HepG2 (cell line): ENCODE data around the gene CDCP2. TPM values are rescaled to one million over a fixed set of nuclear protein-coding genes. Genes with fewer than 3 reads are reported as not detected.

ENCODE experiments used
- ETV5 ChIP-seq: IDR thresholded peaks from 2 replicates; pipeline ENCODE4 v1.6.1; 2018; ENCODE audit warnings: missing biosample characterization, missing genetic modification reagents, inconsistent platforms, borderline replicate concordance
- GABPB1 ChIP-seq: IDR thresholded peaks from 2 replicates; pipeline ENCODE4 v1.6.1; 2016; ENCODE audit warnings: mild to moderate bottlenecking, missing genetic modification reagents, moderate library complexity, missing compliant biosample characterization
- IRF2 ChIP-seq: IDR thresholded peaks from 2 replicates; pipeline ENCODE4 v1.6.1; 2018; ENCODE audit warnings: missing genetic modification reagents, missing compliant biosample characterization
- MAFF ChIP-seq: IDR thresholded peaks from 2 replicates; pipeline ENCODE4 v1.6.1; 2011; ENCODE audit warnings: low read depth, low read length, improper control_type of control experiment
- MEIS1 ChIP-seq: sonication (generic); formaldehyde crosslinking; IDR thresholded peaks from 2 replicates; pipeline ENCODE4 v1.9.0; 2021; ENCODE audit warnings: mild to moderate bottlenecking, missing genetic modification reagents, moderate library complexity, borderline replicate concordance
- MLLT10 ChIP-seq: sonication (generic); formaldehyde crosslinking; IDR thresholded peaks from 2 replicates; pipeline ENCODE4 v1.4.0; 2020; ENCODE audit warnings: missing genetic modification reagents
- SIX4 ChIP-seq: sonication (generic); formaldehyde crosslinking; IDR thresholded peaks from 2 replicates; pipeline ENCODE4 v1.4.0; 2020; ENCODE audit warnings: missing genetic modification reagents
- SPEN ChIP-seq: sonication (generic); formaldehyde crosslinking; IDR thresholded peaks from 2 replicates; pipeline ENCODE4 v1.5.1; 2020; ENCODE audit warnings: low read depth, mild to moderate bottlenecking, missing genetic modification reagents
- SRY ChIP-seq: sonication (generic); formaldehyde crosslinking; IDR thresholded peaks from 2 replicates; pipeline ENCODE4 v1.8.0; 2022; ENCODE audit warnings: mild to moderate bottlenecking, missing genetic modification reagents
- SUZ12 ChIP-seq: fragments of 150-350 bp; IDR thresholded peaks from 2 replicates; pipeline ENCODE4 v1.6.1; 2014; ENCODE audit warnings: low read depth, low read length
- TCF7L2 ChIP-seq: IDR thresholded peaks from 2 replicates; pipeline ENCODE4 v1.6.1; 2011; ENCODE audit warnings: mild to moderate bottlenecking, low read depth, low read length, moderate library complexity
- ZBTB1 ChIP-seq: sonication (generic); formaldehyde crosslinking; IDR thresholded peaks from 2 replicates; pipeline ENCODE4 v1.4.0; 2020; ENCODE audit warnings: missing genetic modification reagents, borderline replicate concordance
- ZBTB40 ChIP-seq, 2 experiments: fragments of 450-650 bp in 1 of 2; sonication (generic) in 1 of 2; formaldehyde crosslinking in 1 of 2; IDR thresholded peaks; 2 replicates each; pipeline versions ENCODE4 v1.6.1 to v1.8.0; 2016 to 2022; ENCODE audit warnings: antibody characterized with exemption in 1 of 2, mild to moderate bottlenecking in 1 of 2, missing genetic modification reagents in 1 of 2
- ZNF207 ChIP-seq: fragments of 450-650 bp; IDR thresholded peaks from 2 replicates; pipeline ENCODE4 v1.6.1; 2016; ENCODE audit warnings: antibody characterized with exemption, borderline replicate concordance
- ZNF367 ChIP-seq: sonication (generic); formaldehyde crosslinking; IDR thresholded peaks from 2 replicates; pipeline ENCODE4 v1.4.0; 2020; ENCODE audit warnings: missing genetic modification reagents, borderline replicate concordance
- ZNF549 ChIP-seq: sonication (generic); formaldehyde crosslinking; IDR thresholded peaks from 2 replicates; pipeline ENCODE4 v1.5.0; 2020; ENCODE audit warnings: missing genetic modification reagents
- ZNF570 ChIP-seq: sonication (generic); formaldehyde crosslinking; IDR thresholded peaks from 2 replicates; pipeline ENCODE4 v1.4.0; 2020; ENCODE audit warnings: mild to moderate bottlenecking, missing genetic modification reagents, borderline replicate concordance
- ZNF607 ChIP-seq: sonication (generic); formaldehyde crosslinking; IDR thresholded peaks from 2 replicates; pipeline ENCODE4 v1.5.1; 2020; ENCODE audit warnings: missing genetic modification reagents, mild to moderate bottlenecking, borderline replicate concordance
- polyA plus RNA-seq, 8 experiments: library from polyadenylated mRNA; depleted of rRNA in 3 of 8; stranded (reverse) in 7 of 8; unstranded in 1 of 8; fragments of >200 nt; fragmentation: Illumina TruSeq in 4 of 8; extraction: Trizol in 4 of 8; gene quantifications; 2 replicates each; pipeline versions ENCODE4 v1.2.1 to v1.2.3, GENCODE V29; 2011 to 2016; ENCODE audit warnings: low read depth in 4 of 8, missing spikeins in 1 of 8, mixed read lengths in 1 of 8; ENCODE audit not compliant: insufficient read depth in 1 of 8
- total RNA-seq, 5 experiments: library from RNA; depleted of rRNA; stranded (reverse); fragments of >200 nt; fragmentation: Illumina TruSeq; extraction: Trizol; gene quantifications; 2 replicates each; pipeline ENCODE4 v1.2.3, GENCODE V29; 2016; ENCODE audit warnings: low read depth in 1 of 5
- TF ChIP-seq, protein P1 (sequence below): sonication (generic); formaldehyde crosslinking; IDR thresholded peaks from 2 replicates; pipeline ENCODE4 v1.5.0; 2020; ENCODE audit warnings: missing genetic modification reagents
- TF ChIP-seq, protein P2 (sequence below): sonication (generic); formaldehyde crosslinking; IDR thresholded peaks from 2 replicates; pipeline ENCODE4 v1.8.0; 2022; ENCODE audit warnings: missing genetic modification reagents, mild to moderate bottlenecking, borderline replicate concordance

CDCP2 gene
- total and polyA plus RNA-seq, 2 of the 13 experiments (the other 11 are each of a cell fraction or from before 2014, with no cell fraction given): not detected

DNA sequence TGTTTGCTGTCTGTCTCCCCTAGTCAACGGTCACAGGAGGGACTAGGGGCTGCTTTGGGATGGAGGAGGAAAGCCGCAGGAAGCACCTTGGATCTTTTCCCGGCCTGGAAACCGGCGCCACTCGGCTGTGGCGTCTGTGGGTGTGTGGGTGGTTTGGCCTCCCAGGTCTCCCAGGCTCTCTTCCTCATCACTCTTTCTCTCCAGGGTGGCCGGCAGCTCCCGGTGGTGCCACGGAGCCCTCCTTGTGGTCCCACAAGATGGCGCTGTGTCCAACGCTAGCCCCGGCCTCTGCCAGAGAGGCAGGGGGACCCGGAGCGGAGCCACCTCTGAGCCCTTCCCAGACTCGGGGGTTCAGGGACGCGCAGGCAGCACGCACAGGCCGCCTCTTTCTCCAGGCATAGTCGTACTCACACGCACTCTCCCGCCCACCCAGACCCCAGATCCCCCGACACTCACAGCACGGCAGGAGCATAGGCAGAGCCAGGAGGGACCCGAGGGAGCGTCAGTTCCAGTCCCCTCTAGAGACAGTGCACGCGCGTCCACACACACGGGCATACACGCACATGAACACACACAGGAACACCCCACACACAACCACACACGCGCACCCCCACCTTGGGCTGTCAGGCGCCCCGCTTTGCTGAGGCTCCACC, 31.2 kb downstream of the CDCP2 start (continued):
- TF ChIP-seq, protein P1, sequence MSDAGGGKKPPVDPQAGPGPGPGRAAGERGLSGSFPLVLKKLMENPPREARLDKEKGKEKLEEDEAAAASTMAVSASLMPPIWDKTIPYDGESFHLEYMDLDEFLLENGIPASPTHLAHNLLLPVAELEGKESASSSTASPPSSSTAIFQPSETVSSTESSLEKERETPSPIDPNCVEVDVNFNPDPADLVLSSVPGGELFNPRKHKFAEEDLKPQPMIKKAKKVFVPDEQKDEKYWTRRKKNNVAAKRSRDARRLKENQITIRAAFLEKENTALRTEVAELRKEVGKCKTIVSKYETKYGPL (CRISPR knock-in tag): no peak
- TF ChIP-seq, protein P2, sequence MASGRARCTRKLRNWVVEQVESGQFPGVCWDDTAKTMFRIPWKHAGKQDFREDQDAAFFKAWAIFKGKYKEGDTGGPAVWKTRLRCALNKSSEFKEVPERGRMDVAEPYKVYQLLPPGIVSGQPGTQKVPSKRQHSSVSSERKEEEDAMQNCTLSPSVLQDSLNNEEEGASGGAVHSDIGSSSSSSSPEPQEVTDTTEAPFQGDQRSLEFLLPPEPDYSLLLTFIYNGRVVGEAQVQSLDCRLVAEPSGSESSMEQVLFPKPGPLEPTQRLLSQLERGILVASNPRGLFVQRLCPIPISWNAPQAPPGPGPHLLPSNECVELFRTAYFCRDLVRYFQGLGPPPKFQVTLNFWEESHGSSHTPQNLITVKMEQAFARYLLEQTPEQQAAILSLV: no peak
- TF ChIP-seq ETV5 (CRISPR knock-in tag): no peak; the same call in 1 of the 2 replicates
- no peak for TF ChIP-seq SIX4 (CRISPR knock-in tag)
- TF ChIP-seq TCF7L2: no peak
- no peak for TF ChIP-seq ZBTB40 (IDR thresholded peaks at IDR 0.05)
- TF ChIP-seq ZBTB40 (CRISPR knock-in tag; IDR thresholded peaks at IDR 0.05): no peak
- no peak; the same call in 1 of the 2 replicates for TF ChIP-seq MEIS1 (CRISPR knock-in tag)
- TF ChIP-seq ZNF367: no peak
- 0 out of 2 replicates have a peak, but pooled peaks have one; percentile 45 for TF ChIP-seq IRF2 (CRISPR knock-in tag)
- no peak for TF ChIP-seq ZBTB1 (CRISPR knock-in tag)
- TF ChIP-seq GABPB1: peak; percentile 47; the same call in 1 of the 2 replicates
- TF ChIP-seq ZNF207: no peak
- TF ChIP-seq SUZ12: no peak
- 0 out of 2 replicates have a peak, but pooled peaks have one; percentile 12 for TF ChIP-seq ZNF607 (CRISPR knock-in tag)
- no peak for TF ChIP-seq MLLT10 (CRISPR knock-in tag)
- TF ChIP-seq SRY (CRISPR knock-in tag): 0 out of 2 replicates have a peak, but pooled peaks have one; percentile 52
- TF ChIP-seq ZNF570 (CRISPR knock-in tag): no peak
- TF ChIP-seq MAFF: no peak
- TF ChIP-seq ZNF549 (CRISPR knock-in tag): no peak
- TF ChIP-seq SPEN: no peak
